CD4-positive, alpha-beta T cell treated with Interleukin-10 for 1 hour (primary cell): ENCODE measurements around the gene CPNE7.

Experiments used
- DNase-seq: peaks from one replicate; pipeline ENCODE4 v3.0.0-alpha.2; 2020

Gene CPNE7

DNA sequence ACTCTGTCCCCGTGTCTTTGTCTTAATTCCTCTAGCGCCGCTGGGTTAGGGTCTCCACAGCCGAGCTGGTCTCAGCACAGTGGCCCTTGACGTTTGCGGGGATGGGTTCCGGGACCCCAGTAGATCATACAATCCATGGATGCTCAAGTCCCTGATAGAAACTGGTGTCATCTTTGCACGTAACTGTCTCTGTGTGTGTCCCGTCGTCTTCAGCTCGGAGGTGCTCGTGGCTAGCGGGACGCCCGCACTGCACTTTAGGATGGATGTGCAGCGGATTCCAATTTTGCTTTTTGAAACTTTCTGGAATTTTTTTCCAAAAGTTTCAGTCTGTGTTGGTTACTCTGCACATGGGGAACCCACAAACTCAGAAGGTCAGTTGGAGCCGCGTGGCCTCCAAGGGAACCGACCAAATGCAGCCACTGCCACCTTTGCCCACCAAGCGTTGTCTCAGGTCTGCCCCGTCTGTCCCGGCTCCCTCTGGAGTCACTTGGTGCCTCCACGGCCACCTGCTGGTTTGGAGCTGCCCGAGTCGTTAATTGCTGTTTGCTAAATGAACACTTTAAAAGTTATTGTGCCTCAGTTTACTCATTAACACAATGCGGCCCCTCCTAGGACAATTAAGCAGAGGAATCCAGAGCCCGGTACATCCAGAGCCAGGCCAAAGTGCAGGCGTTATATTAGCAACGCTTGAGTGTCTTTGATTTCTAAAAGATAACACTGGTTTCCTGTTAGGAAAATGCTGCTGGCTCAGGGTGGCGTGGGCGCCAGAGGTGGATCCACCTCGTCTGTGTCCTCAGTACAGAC is 32.6 kb downstream of the CPNE7 start:
- DNase-seq: no peak

DNA sequence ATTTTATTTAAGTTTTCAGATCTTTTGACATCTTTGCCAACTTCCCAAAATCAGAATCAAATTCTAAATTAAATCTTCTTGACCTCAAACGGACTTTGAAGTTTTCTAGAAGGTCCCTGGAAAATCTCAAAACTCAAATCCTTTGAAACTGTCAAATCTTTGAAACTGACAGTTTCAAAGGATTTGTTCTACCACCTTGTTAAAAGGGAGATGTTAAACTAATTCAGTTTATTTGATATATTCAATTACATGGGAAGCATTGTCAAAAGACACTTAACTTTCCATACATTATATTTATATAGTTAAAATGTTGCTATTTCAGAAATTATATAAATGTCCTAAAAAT is 34.5 kb downstream of the CPNE7 start:
- no peak for DNase-seq

DNA sequence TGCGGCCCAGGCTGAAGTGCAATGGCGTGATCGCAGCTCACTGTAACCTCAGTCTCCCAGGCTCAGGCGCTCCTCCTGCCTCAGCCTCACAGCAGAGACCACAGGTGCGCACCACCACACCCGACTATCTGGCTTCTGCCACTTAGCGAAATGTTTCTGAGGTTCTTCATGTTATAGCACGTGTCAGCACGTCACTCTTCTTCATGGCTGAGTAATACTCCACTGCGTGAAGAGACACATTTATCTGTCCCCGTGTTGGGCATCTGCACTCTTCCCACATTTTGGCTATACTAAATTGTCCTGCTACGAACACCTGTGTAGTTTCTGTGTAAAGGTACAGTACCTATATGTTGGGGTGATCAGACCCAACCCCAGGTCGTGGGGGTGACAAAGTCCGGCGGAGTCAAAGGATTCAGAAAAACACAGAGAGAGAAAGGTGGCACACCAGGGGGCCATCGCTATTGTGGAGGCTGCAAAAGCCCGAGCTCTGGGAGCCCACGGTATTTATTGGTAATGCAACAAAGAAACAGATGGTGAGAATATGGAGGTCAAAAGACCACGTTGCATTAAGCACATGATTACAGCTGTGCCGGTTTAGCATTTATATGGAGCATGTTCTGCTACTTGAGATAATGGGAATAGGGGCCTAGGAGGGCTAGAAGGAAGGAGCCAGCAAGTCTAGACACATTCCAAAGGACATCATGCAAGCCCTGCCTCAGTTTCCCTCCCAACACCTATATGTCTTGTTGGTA is 37.0 kb downstream of the CPNE7 start:
- DNase-seq: no peak

DNA sequence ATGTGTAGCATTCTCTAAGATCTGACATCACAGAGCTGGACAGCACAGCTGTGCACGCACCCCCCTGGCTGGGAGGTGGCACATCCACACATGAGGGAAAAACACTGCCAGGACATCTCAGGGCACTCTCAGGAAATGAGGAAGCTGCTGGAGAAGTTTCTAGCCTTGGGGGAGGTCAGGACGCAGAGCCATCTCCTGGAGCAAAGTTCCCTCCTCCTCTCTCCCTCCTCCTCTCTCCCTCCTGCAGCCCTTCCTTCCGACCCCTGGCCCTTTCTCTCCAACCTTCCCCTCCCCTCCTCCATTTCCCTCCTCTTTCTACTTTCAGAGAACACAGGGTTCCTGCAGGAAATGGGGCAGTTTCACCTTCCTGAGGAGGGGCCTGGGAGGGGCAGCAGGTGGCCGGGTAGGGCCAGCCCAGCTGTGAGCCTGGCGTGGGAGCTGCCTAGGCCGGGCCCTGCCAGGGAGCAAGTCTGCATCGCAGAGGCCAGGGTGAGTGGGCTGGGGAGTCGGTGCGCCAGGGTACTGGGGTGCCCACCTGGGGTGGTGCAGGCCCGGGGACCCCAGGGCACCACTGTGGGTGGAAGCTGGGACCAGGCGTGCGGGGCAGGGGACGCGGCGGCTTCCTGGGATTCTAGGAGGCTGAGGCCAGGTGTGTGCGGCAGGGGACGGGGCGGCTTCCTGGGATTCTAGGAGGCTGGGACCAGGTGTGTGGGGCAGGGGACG is 37.8 kb downstream of the CPNE7 start, which contains the start of gene DPEP1:
Gene DPEP1, plus strand, starts transcription at position 412 of the 723 bp plus-strand sequence. CDS start 16,769 bp downstream, outside the sequence.
- DNase-seq: no peak

DNA sequence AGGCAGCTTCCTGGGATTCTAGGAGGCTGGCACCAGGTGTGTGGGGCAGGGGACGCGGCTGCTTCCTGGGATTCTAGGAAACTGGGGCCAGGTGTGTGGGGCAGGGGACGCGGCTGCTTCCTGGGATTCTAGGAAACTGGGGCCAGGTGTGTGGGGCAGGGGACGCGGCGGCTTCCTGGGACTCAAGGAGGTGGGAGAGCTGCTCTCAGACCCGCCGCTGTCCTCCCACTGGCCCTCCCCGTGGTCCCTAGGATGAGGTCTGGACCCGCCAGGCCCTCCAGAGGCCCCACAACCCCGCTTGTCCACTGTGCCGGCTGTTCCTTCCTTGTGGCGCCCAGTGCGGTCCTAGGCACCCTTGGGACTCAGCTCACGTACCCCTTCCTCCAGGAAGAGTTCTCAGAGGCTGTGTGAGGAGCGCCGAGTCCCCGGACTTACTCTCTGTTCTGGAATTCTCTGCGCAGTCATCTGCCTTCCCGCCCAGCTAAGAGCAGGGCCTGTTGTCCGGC is 38.4 kb downstream of the CPNE7 start:
- DNase-seq: no peak

DNA sequence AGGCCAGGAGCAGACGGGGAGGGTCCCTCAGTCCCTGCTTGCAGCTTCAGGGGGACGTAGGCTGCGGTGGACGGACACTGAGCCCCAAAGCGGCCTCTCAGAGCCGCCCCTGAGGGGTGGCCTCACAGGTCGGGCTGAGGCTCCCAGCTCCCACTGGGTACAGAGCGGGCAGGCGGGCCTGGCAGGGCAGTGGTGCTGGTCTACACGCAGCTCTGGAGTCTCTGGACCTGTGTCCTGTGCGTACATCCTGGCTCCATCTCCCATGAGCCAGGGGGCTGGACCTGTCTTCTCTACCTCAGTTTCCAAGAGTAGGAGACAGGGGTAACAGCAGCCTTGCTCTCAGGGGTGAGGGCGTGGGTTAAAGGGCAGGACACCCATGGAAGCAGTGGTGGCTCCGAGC is 39.6 kb downstream of the CPNE7 start:
- no peak for DNase-seq

DNA sequence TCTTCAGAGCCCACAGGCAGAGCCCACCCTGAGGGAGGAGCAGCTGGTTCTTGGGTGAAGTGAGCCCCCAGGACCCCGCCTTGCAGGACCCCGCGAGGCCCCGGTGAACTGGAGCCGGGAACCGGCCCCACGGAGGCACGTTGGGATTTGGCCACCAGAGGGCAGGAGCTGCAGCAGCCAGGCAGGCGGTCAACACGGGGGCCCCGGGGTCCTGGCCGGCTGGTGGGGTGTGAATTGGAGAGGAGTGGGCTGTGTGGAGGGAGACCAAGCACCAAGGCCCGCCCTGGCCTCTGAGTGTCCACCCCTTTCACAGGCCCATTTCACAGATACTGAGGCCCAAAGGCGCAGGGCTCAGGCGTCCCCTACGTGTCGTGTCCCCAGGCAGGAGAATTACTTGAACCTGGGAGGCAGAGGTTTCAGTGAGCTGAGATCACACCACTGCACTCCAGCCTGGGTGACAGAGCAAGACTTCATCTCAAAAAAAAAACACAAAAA is 40.1 kb downstream of the CPNE7 start:
- DNase-seq: peak; percentile 28

DNA sequence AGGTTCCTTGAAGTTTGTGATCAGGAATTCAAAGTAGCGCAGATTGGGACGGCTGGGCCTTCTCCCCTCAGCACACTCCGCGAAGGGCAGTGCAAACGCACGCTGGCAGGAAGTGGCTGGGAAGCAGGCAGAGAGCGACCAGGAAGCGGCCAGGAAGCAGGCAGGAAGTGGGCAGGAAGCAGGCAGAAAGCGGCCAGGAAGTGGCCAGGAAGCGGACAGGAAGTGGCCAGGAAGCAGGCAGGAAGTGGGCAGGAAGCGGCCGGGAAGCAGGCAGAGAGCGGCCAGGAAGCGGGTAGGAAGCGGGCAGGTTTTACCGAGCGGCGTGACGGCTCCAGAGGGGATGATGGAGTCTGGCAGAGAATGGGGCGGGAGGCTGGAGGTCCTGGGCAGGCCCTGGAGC is 41.1 kb downstream of the CPNE7 start:
- peak; percentile 50 for DNase-seq

DNA sequence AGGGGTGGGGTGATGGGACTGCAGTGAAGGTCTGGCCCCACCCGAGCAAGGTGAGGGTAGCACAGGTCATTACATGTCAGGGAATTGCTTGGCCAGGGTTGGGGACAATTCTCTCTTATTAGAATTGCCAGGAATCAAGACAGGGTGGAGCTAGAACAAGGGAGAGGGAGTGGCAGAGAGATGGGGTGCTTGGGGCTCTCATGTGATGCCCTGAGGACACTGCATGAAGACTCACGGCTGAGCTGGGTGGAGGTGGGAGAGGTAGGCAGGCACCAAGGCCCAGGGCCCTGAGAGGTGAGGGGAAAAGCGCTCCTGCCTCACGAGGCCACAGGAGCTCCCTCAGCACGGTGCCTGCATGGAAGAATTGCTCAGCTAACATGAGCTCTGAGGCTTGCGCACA is 41.5 kb downstream of the CPNE7 start:
- DNase-seq: peak; percentile 8

DNA sequence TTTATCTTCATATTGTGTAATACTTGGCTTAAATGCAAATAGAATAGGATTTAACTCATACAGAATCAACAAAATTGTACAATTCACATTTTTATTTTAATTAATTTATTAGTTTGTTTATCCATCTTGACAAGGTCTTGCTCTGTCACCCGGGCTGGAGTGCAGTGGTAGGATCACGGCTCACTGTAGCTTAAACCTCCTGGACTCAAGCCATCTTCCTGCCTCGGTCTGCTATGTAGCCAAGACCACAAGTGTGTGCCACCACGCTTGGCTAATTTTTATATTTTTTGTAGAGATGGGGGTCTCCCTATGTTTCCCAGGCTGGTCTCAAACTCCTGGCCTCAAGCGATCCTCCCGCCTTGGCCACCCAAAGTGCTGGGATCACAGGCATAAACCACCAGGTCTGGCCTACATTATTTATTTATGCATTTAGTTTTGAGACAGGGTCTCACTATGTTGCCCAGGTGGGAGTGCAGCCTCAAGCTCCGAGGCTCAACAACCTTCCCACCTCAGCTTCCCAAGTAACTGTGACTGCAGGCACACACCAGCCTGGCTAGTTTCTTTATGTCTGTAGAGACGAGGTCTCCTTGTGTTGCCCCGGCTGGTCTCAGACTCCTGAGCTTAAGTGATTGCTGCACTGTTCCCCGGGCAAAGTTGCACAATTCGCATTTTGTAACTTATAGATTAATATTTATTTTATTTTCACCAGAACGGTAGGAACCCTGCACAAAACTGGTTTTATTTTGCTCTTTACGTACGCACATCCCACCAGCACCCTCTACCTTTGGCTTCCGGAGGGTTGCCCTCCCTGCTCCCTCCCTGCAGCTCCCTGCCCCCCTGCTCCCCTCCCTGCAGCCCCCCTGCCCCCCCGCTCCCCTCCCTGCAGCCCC is 42.8 kb downstream of the CPNE7 start:
- no peak for DNase-seq

DNA sequence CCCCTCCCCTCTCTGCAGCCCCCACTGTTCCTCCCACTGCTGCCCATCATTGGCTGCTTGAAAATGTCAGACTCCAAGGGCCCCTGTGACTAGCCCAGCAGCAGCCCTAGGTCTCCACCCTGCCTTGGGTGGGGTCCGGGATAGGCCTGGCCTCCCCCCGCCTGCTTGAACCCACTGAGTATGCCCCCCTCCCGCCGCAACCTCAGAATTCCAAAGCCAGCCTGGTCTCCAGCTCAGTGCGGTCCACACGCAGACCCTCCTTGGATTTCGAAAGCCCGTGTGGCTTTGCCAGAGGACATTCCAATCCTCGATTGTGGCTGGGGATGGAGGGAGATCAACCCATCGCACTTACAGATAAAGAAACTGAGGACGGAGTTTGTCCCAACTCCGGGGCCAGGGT is 44.3 kb downstream of the CPNE7 start:
- DNase-seq: no peak

DNA sequence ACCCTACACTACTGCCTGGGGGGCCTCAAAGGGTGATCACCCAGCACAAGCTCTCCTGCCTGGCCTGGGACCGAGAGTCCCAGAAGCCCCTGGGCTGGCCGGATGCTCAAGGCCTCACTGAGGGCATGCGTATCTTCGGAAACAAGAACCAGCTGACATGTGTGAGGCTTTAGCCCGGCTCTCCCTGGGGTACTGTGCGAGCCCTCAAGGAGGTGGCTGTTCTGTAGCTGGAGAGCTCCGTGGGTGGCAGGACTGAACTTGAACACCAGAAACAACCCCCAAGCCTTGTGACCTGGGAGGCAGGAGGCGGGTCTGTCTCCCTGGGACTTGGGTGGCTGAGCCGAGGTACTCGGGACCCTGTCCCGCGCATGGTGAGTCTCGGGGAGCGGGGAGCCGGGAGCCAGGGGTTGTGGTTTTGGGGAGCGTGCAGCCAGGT is 44.9 kb downstream of the CPNE7 start:
- DNase-seq: no peak

DNA sequence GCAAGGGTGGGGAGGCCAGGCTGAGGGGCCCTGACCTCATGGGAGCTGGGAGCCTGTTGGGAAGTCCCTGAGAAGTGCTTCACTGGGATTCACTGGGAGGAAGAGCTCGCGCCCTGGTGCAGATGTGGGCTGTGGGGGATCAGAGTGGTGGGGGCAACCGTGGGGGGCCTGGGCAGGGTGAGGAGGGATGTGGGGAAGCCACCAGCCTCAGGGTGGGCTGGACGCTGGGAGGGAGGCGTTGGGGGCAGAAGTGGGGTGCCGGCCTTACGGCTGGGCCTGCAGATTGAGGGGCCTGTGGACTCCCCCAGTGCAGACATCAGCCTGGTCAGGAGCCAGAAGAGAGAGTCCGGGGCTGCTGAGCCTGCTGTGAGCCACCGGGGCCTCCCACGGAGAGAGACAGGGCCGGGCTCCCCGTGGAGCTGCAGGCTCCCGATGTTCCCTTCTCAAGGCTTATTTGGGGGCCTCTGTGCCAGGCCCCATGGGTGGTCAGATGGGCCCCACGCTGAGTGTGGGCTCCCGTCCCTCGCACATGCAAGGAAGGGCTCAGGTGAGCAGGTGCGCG is 45.7 kb downstream of the CPNE7 start:
- no peak for DNase-seq

DNA sequence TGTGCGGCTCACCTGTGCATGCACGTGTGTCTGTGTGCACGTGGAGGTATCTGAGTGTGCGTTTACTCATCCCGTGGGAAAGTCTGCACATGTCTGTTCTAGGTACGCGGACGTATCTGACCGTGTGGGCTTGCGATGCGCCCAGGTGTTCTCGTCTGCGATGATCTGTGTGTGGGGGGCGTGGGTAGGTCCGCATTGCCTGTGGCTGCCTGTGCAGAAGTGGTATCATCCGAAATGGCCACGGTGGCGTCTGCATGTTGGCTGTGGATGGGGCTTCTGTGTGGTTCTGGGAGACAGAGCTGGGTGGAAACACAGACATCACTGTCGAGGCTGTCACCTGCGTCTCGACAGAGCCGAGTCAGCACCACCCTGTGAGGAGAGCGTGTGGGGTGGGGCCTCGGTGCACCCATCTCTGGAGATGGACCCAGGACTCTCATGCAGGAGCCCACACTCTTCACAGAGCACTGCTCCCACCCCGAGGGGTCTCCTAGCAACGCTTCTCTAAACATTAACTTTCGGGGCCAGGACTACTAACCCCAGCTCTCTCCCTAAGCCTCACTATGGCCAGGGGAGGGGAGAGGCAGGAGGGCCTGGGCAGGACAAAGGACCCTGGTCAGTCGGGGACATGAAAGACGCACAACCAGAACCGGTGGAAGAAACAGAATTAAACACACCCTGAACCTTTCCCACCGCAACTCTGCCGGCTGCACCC is 46.3 kb downstream of the CPNE7 start:
- DNase-seq: no peak

DNA sequence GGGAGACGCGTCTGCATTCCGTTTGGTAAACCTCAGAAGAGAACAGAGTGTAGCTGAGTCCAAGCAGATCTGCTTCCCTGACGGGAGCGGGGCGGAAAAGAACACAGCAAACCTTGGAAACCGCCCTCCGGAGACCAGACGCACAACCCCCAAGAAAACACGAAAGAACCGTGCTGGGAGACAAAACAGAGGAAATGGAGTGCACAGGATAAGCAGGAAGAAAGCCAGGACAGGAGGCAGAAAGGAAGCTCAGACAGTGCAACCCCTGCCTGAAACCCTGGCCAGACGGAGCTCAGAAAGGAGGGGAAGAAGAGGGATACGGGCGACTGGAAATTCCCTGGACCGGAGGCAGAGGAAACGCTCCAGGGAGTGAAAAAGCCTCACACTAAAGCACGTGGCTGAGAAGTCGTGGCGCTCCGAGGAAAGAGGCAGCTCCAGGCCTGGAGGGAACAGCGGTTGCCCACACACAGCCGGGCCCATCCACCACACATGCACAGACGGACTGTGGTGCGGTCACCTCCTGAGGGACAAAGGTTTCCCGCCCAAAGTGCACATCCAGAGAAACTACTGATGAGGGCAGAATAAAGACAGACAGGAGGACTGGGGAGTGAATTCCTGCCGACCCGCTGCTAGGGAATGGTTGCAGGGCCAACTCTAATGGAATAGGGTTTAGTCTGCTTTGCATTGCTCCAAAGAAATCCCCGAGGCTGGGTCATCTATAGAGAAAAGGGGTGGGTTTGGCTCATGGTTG is 48.1 kb downstream of the CPNE7 start:
- no peak for DNase-seq

DNA sequence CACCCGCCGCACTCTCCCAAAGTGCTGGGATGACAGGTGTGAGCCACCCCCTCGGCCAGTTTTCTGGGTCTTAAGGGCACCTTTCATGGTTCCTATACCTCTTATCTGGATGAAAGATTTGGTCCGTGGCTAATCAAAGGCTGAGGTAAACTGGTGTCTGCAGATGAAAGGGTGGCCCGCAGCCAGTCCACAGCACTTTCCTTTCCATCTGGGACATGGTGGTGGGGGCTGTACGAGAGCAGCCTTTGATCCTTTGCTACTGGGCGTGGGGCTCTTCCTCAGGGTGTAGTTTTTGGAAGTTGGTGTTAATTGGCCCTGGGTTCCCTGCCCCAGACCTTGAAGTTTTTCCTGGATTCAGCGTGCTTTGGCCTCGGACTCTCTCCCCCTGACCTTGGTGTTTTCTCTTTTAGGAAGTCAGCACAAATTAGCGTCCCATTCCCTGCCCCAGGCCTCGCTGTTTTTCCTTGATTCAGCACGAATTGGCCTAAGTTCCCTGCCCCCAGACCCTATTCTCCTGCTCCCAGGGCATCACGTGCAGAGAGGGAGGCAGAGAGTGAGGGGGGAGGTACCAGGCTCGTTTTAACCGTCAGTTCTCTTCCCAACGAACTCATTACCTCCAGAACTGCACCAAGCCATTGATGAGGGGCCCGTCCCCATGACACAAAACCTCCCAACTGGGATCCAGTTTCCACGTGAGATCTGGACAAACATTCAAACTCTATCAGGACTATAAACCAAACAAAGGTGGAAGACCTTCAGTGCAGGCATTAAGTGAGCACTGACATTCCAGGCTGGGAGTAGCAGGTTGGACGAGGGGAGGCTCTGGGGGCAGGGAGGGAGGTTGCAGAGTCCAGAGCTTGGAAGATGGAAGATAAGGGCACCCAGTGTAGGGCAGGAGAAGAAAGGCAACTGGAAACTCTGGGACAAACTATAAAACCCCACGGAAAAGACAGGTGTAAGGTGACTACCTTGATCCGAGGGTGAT is 49.5 kb downstream of the CPNE7 start:
- DNase-seq: no peak

DNA sequence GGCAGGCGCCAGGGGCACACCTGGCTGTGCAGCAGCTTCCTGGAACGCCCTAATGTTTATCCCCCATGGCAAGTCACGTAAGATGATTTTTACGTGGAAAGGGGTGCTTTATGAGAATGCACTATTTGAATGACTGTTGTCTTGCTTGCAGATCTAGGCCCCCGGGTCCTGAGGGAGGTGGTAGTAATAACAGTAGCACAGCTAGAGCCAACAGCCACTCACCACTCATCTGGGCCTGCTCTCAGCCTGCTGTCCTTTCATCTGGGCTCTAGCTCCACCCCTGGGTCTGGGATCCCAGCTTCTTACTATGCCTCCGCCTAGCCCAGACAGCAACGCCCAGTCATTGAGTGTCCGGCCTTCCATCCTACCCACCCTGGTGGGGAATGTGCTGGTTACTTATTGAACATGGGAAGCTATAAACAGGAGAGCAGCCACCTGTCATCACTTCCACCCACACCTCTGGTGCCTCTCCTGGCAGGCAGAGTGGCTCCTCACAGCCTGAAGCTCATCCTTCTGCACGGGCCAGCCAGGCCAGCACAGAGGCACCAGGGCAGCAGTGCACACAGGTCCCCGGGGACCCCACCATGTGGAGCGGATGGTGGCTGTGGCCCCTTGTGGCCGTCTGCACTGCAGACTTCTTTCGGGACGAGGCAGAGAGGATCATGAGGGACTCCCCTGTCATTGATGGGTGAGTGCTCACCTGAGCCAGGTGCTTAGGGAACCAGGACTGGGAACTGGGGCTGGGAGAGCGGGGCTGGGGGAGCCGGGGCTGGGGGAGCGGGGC is 54.5 kb downstream of the CPNE7 start:
- no peak for DNase-seq

DNA sequence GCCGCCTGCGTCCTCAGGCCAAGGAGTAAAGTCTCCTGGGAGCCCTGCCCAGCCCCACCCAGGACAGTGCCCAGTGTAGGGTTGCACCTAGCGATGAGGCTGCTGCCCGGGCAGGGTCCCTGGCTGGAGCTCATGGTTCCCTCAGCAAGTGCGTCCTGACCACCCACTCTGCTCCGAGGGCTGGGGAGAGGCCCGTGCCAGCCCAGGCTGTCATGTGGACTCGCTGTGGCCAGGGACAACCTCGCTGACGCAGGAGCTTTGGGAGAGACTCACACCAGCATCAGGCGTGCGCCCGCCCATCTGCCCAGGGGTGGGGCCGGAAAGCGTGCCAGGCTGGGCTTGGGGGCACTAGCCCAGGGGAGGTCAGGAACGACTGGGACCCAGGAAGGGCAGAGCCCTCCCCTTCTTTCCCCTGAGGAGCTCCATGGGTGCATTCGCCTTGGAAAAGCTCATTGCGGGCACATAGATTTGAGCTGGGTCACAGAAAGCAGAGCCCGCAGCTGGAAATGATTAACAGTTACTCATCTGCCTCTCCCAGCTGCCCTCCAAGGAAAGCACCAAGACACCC is 57.6 kb downstream of the CPNE7 start:
- no peak for DNase-seq
